ENCODE measurements around the gene PITX2.

PITX2 gene

GRCh38 chr4:110614976-110615352, 7.9 kb downstream of the PITX2 start:
- no peak for DNase-seq
- no peaks in the 10 kb centered on the region for H3K36me3 ChIP-seq (replicated peaks; ENCODE audit: insufficient read depth, low read length)
- no peaks in the 10 kb centered on the region for H4K20me1 ChIP-seq (ENCODE audit: insufficient read depth, low read length)
- H3K4me2 ChIP-seq (ENCODE audit: low read depth, low read length), result no peak overlapping the region
- H3K9me3 ChIP-seq (replicated peaks; ENCODE audit: insufficient read depth, low read length), result no peaks in the 10 kb centered on the region; the same call in 1 of the 2 replicates
- H3F3A ChIP-seq (ENCODE audit: insufficient read depth, low read length), result no peaks in the 10 kb centered on the region
- no peaks in the 10 kb centered on the region for H3K79me2 ChIP-seq (ENCODE audit: low read length)
- no peak overlapping the region for H3K9ac ChIP-seq (ENCODE audit: low read length)
- no peaks in the 10 kb centered on the region for H3K9me2 ChIP-seq (replicated peaks; ENCODE audit: insufficient read depth, low read length)
- no peak overlapping the region for H2AFZ ChIP-seq (ENCODE audit: low read length)
- no peak overlapping the region for H3K27ac ChIP-seq (ENCODE audit: low read length)
- H3K4me1 ChIP-seq (ENCODE audit: low read length), result no peaks in the 10 kb centered on the region
- no peaks in the 10 kb centered on the region for H3K27me3 ChIP-seq (replicated peaks; ENCODE audit: insufficient read depth, low read length)
- no peak overlapping the region for H3K4me3 ChIP-seq (ENCODE audit: low read length)
- no peak for TF ChIP-seq EZH2 (optimal IDR thresholded peaks at IDR 0.05; ENCODE audit: low read depth, low read length)
- no peak for TF ChIP-seq EZH2phosphoT487 (IDR thresholded peaks at IDR 0.05; ENCODE audit: low read length)
- no peak for TF ChIP-seq CTCF (IDR thresholded peaks at IDR 0.05; ENCODE audit: low read length)

GRCh38 chr4:110614173-110614963, 8.5 kb downstream of the PITX2 start:
- TF ChIP-seq EZH2 (optimal IDR thresholded peaks at IDR 0.05; ENCODE audit: low read depth, low read length) (no peak), CTCF (IDR thresholded peaks at IDR 0.05; ENCODE audit: low read length) (no peak), EZH2phosphoT487 (IDR thresholded peaks at IDR 0.05; ENCODE audit: low read length) (no peak)
- no peaks in the 10 kb centered on the region for H4K20me1 ChIP-seq (ENCODE audit: insufficient read depth, low read length)
- no peaks in the 10 kb centered on the region for H3K79me2 ChIP-seq (ENCODE audit: low read length)
- no peak overlapping the region for H2AFZ ChIP-seq (ENCODE audit: low read length)
- H3K27me3 ChIP-seq (replicated peaks; ENCODE audit: insufficient read depth, low read length), result no peaks in the 10 kb centered on the region
- H3K36me3 ChIP-seq (replicated peaks; ENCODE audit: insufficient read depth, low read length), result no peaks in the 10 kb centered on the region
- no peaks in the 10 kb centered on the region for H3K9me2 ChIP-seq (replicated peaks; ENCODE audit: insufficient read depth, low read length)
- no peak overlapping the region for H3K4me2 ChIP-seq (ENCODE audit: low read depth, low read length)
- DNase-seq, result no peak
- H3K27ac ChIP-seq (ENCODE audit: low read length), result no peak overlapping the region
- no peaks in the 10 kb centered on the region for H3K4me1 ChIP-seq (ENCODE audit: low read length)
- H3K9me3 ChIP-seq (replicated peaks; ENCODE audit: insufficient read depth, low read length), result no peaks in the 10 kb centered on the region; the same call in 1 of the 2 replicates
- no peak overlapping the region for H3K9ac ChIP-seq (ENCODE audit: low read length)
- H3K4me3 ChIP-seq (ENCODE audit: low read length), result no peak overlapping the region
- no peaks in the 10 kb centered on the region for H3F3A ChIP-seq (ENCODE audit: insufficient read depth, low read length)

GRCh38 chr4:110613745-110614144, 9.1 kb downstream of the PITX2 start:
- TF ChIP-seq EZH2phosphoT487 (IDR thresholded peaks at IDR 0.05; ENCODE audit: low read length), result no peak
- no peak for TF ChIP-seq CTCF (IDR thresholded peaks at IDR 0.05; ENCODE audit: low read length)
- no peak for TF ChIP-seq EZH2 (optimal IDR thresholded peaks at IDR 0.05; ENCODE audit: low read depth, low read length)
- H2AFZ ChIP-seq (ENCODE audit: low read length), result no peak overlapping the region
- DNase-seq, result no peak
- H3F3A ChIP-seq (ENCODE audit: insufficient read depth, low read length), result no peaks in the 10 kb centered on the region
- H3K9ac ChIP-seq (ENCODE audit: low read length), result no peak overlapping the region
- H3K9me3 ChIP-seq (replicated peaks; ENCODE audit: insufficient read depth, low read length), result no peaks in the 10 kb centered on the region; the same call in 1 of the 2 replicates
- no peaks in the 10 kb centered on the region for H3K9me2 ChIP-seq (replicated peaks; ENCODE audit: insufficient read depth, low read length)
- no peaks in the 10 kb centered on the region for H3K36me3 ChIP-seq (replicated peaks; ENCODE audit: insufficient read depth, low read length)
- no peak overlapping the region for H3K27ac ChIP-seq (ENCODE audit: low read length)
- H4K20me1 ChIP-seq (ENCODE audit: insufficient read depth, low read length), result no peaks in the 10 kb centered on the region
- H3K4me1 ChIP-seq (ENCODE audit: low read length), result no peaks in the 10 kb centered on the region
- no peak overlapping the region for H3K4me2 ChIP-seq (ENCODE audit: low read depth, low read length)
- H3K27me3 ChIP-seq (replicated peaks; ENCODE audit: insufficient read depth, low read length), result no peaks in the 10 kb centered on the region
- no peak overlapping the region for H3K4me3 ChIP-seq (ENCODE audit: low read length)
- H3K79me2 ChIP-seq (ENCODE audit: low read length), result no peaks in the 10 kb centered on the region
